ENCODE results near the gene CYGB.

The CYGB gene
- 0 to 0.06 reads per million in 2 experiments for total RNA-seq

- no peak for DNase-seq (ENCODE audit: low read depth)
Observed at GRCh38 chr17:76537578-76538280, at the start of gene CYGB. CYGB (minus strand) TSS chr17:76537709; CDS start chr17:76537542, 167 bp downstream.

GRCh38 chr17:76586741-76587487 lies 49.4 kb upstream of the CYGB start:
- no peak for DNase-seq (ENCODE audit: low read depth)

- DNase-seq (ENCODE audit: low read depth): no peak
Observed at GRCh38 chr17:76585649-76586593, 48.4 kb upstream of the CYGB start, which contains the start of gene ST6GALNAC2. ST6GALNAC2 (minus strand) TSS chr17:76585860; CDS start chr17:76585808, 52 bp downstream.

GRCh38 chr17:76585033-76585648 lies 47.6 kb upstream of the CYGB start:
- no peak for DNase-seq (ENCODE audit: low read depth)

GRCh38 chr17:76584427-76585032 lies 47.0 kb upstream of the CYGB start:
- no peak for DNase-seq (ENCODE audit: low read depth)

- DNase-seq (ENCODE audit: low read depth): no peak
Observed at GRCh38 chr17:76582660-76583059, 45.2 kb upstream of the CYGB start.

- no peak for DNase-seq (ENCODE audit: low read depth)
Observed at GRCh38 chr17:76581515-76581914, 44.0 kb upstream of the CYGB start.

GRCh38 chr17:76579281-76579680 lies 41.8 kb upstream of the CYGB start:
- no peak for DNase-seq (ENCODE audit: low read depth)

- DNase-seq (ENCODE audit: low read depth): no peak
Observed at GRCh38 chr17:76578376-76578775, 40.9 kb upstream of the CYGB start.

GRCh38 chr17:76577876-76578275 lies 40.4 kb upstream of the CYGB start:
- DNase-seq (ENCODE audit: low read depth): no peak

GRCh38 chr17:76576189-76576588 lies 38.7 kb upstream of the CYGB start:
- DNase-seq (ENCODE audit: low read depth): no peak

- no peak for DNase-seq (ENCODE audit: low read depth)
Observed at GRCh38 chr17:76575570-76575969, 38.1 kb upstream of the CYGB start.

- DNase-seq (ENCODE audit: low read depth): no peak
Observed at GRCh38 chr17:76574166-76574565, 36.7 kb upstream of the CYGB start.

- no peak for DNase-seq (ENCODE audit: low read depth)
Observed at GRCh38 chr17:76573096-76573495, 35.6 kb upstream of the CYGB start.

- no peak for DNase-seq (ENCODE audit: low read depth)
Observed at GRCh38 chr17:76572201-76572910, 34.8 kb upstream of the CYGB start.

GRCh38 chr17:76570877-76571471 lies 33.5 kb upstream of the CYGB start:
- DNase-seq (ENCODE audit: low read depth): no peak

GRCh38 chr17:76570457-76570856 lies 32.9 kb upstream of the CYGB start:
- DNase-seq (ENCODE audit: low read depth): no peak

- DNase-seq (ENCODE audit: low read depth): no peak
Observed at GRCh38 chr17:76569607-76570279, 32.2 kb upstream of the CYGB start.

GRCh38 chr17:76568811-76569221 lies 31.3 kb upstream of the CYGB start:
- no peak for DNase-seq (ENCODE audit: low read depth)
